Left lung (tissue), 10 donors: ENCODE results near the gene KSR1. TPM values are rescaled to one million over a fixed set of nuclear protein-coding genes. Genes with fewer than 3 reads are reported as not detected.
"Not testable (repeated sequence)": the region's sequence is repeated elsewhere in the genome, so short reads cannot be mapped to it uniquely, and the experiment has no call there.

Experiments
- ATAC-seq: fragments of 200-7000 bp; cut with Tn5 transposase; one replicate; pipeline ENCODE4 v1.9.1; 2020; ENCODE audit warnings: moderate library complexity
- DNase-seq, 4 donors: peaks; one replicate each; pipeline ENCODE4 v3.0.0-alpha.2; 2013 to 2020
- H3K27ac ChIP-seq, 2 donors: fragments of 200-600 bp; sonication (generic) in 1 of 2; one replicate each; pipeline versions ENCODE4 v1.5.0 to v1.8.0; 2020 to 2021
- H3K27me3 ChIP-seq, 2 donors: fragments of 200-600 bp; sonication (generic) in 1 of 2; one replicate each; pipeline versions ENCODE4 v1.5.0 to v1.8.0; 2020 to 2021
- H3K36me3 ChIP-seq, 2 donors: fragments of 200-600 bp; sonication (generic) in 1 of 2; one replicate each; pipeline versions ENCODE4 v1.5.0 to v1.8.0; 2020 to 2021
- H3K4me1 ChIP-seq, 2 donors: fragments of 200-600 bp; one replicate each; pipeline ENCODE4 v1.8.0; 2021
- H3K4me3 ChIP-seq, 2 donors: fragments of 200-600 bp; sonication (generic) in 1 of 2; one replicate each; pipeline versions ENCODE4 v1.5.0 to v1.8.0; 2020 to 2021; ENCODE audit warnings: mild to moderate bottlenecking in 1 of 2
- H3K9me3 ChIP-seq, 2 donors: fragments of 200-600 bp; sonication (generic) in 1 of 2; one replicate each; pipeline versions ENCODE4 v1.5.0 to v1.8.0; 2020 to 2021
- CTCF ChIP-seq, 2 donors: fragments of 200-600 bp; sonication (generic) in 1 of 2; IDR thresholded peaks; one replicate each; pipeline versions ENCODE4 v1.5.0 to v1.8.0; 2021; ENCODE audit warnings: antibody characterized with exemption in 2 of 2
- intact Hi-C, 2 donors: fragments of 100-400 bp; cut with DNase I; formaldehyde crosslinking; loops; one replicate each; pipeline versions ENCODE4 v1.11.2 to v1.14.2; 2022
- polyA plus RNA-seq, 6 donors: library from polyadenylated mRNA; unstranded; fragments of 120-200 nt; gene quantifications; one replicate each; pipeline ENCODE4 v1.2.1, GENCODE V29; 2013; ENCODE audit not compliant: insufficient read length in 6 of 6
- total RNA-seq, 2 donors: library from RNA; stranded (reverse); fragmentation: NEBNext Ultra II Directional; extraction: Animal tissue kit (Norgen Biotek cat#: 25700); gene quantifications; one replicate each; pipeline ENCODE4 v1.2.1, GENCODE V29; 2021
- donor health status: DM: no; HTN: yes; CAD: no.
- donor health status: DM: no; HTN: no; CAD: no.

The KSR1 gene
- total and polyA plus RNA-seq, 8 donors, result 35.0 to 70.0 (median 62.5) TPM

DNA sequence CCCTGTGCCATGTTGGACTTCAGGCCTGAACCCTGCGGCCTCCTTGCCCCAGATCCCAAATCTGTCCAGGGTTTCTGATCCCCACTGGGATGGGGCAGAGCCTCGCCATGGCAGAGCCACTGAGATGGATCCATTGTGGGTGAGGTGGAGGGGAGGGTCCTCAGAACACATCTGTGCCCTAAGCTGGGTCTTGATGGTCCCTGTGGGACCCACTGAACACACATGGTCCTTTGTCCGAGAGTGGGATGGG, 38.0 kb upstream of the KSR1 start:
- no peaks in the 10 kb centered on the region for H3K36me3 ChIP-seq
- no peak overlapping the region for H3K4me3 ChIP-seq

DNA sequence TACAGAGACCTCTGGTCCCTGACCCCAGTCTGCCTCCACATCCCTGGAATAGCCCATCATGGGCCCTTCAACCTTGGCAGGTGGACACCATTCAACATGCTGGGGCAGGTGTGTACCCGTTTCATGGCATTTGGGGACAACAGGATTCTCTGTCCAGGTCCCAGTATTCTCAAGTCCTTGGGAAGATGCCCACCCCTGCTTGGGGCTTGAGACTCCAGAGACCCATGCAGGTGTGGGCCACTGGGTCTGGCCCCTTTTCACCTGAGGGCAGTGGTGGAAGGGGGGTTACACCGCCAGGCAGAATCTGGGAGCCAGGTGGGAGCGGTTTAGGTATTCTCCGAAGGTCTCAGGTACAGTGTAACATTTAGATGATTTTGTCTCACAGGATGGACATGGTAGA, 37.1 kb upstream of the KSR1 start:
- DNase-seq (peak in 1 of 4 donors; percentile 5), ATAC-seq (no peak)
- H3K4me3 ChIP-seq, result no peak overlapping the region
- H3K27me3 ChIP-seq, result no peaks in the 10 kb centered on the region
- intact Hi-C loops, result no loop called here
- no peak for TF ChIP-seq CTCF (IDR thresholded peaks at IDR 0.05)
- no peaks in the 10 kb centered on the region for H3K36me3 ChIP-seq
- H3K27ac ChIP-seq, result no peak overlapping the region
- H3K9me3 ChIP-seq, result no peaks in the 10 kb centered on the region
- H3K4me1 ChIP-seq, result peaks cover 0 to 8% of the 10 kb centered on the region in 2 donors

More for the DNA sequence above, 38.0 kb upstream of the KSR1 start:
- no peaks in the 10 kb centered on the region for H3K9me3 ChIP-seq
- DNase-seq (peak in 1 of 4 donors; percentile 2), ATAC-seq (no peak)
- intact Hi-C loops, result no loop called here
- H3K27ac ChIP-seq, result no peak overlapping the region
- H3K27me3 ChIP-seq, result no peaks in the 10 kb centered on the region
- TF ChIP-seq CTCF (IDR thresholded peaks at IDR 0.05), result no peak
- peaks cover 0 to 13% of the 10 kb centered on the region in 2 donors for H3K4me1 ChIP-seq

DNA sequence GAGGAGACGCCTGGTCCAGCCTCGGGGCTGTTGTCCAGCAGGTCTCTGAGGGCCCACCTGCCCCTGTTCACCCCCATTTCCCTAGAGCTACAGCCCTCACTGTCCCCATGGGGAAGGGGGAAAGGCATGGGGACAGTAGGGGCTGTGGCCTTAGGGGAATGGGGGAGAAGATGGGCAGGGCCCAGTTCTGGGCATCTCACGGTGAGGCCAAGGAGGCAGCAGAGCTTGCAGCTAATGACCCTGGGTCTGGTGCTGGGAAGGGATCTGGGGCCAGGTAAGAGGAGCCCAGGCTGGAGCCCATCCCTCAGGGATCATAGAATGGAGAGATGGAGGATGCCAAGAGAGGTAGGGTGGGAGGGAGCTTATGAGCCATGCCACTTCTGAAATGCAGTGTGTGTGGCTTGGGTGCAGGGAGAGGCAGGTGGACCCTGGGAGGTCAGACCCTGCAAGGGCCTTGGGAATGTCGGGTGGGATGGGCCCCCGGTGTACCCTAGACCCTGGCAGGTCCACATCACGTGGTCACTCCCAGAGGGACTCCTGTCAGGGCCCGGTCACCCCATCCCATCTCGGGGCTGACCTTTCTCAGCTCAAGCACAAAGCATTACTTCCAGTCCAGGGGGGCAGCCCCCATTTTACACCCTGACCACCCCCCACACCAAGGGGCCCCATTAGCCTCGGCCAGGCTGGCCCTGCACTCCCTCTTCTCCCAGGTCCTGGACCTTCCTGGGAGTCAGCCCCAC, 35.9 kb upstream of the KSR1 start:
- no peak overlapping the region for H3K4me3 ChIP-seq
- no peaks in the 10 kb centered on the region for H3K4me1 ChIP-seq
- no peaks in the 10 kb centered on the region for H3K27me3 ChIP-seq
- H3K36me3 ChIP-seq, result no peaks in the 10 kb centered on the region
- intact Hi-C loops, result no loop called here
- ATAC-seq (no peak), DNase-seq (peak in 1 of 4 donors; percentile 12)
- no peak overlapping the region for H3K27ac ChIP-seq
- no peak for TF ChIP-seq CTCF (IDR thresholded peaks at IDR 0.05)
- no peaks in the 10 kb centered on the region for H3K9me3 ChIP-seq

DNA sequence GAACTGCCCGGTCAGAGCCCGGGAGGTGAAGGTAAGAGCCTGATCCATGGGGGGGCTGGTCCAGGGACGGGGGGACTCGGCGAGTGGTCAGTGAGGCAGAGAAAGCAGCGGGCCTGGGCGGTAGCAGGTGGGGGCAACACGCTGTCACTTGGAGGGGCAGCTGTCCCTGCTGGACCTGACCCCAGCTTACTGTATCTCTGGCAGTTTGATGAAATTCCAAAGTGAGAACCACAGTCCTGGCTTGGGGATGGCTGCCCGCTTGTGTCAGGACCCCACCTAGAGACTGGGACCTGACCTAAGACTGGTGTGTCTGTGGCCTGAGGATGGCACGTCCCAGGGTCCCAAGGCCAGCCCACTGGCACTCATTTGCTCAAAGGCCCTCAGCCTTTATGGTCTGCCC, 35.1 kb upstream of the KSR1 start:
- Histone ChIP-seq H3K4me1 (no peaks in the 10 kb centered on the region), H3K27me3 (no peaks in the 10 kb centered on the region), H3K36me3 (no peaks in the 10 kb centered on the region), H3K9me3 (no peaks in the 10 kb centered on the region), H3K4me3 (no peak overlapping the region), H3K27ac (no peak overlapping the region)
- no peak for TF ChIP-seq CTCF (IDR thresholded peaks at IDR 0.05)
- DNase-seq (no peak), ATAC-seq (no peak)
- intact Hi-C loops, result no loop called here

DNA sequence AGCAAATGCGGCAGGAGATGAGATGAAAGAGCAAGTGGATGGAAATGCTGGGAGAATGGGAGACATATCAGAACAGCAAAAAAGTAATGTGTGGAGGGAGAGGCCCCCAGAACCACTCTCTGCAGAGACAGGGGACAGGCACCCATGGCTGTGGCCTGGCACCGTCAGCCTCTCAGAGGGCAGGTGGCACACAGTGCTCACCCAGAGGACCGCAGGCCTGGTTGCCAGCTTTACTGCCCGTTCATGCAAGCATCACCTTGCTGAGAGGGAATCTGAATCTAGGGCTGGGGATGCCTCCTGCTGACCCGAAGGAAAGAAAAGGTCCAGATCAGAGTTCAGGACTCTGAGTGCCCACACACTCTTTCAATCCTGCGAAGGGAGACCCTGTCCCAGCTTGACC, 34.6 kb upstream of the KSR1 start:
- DNase-seq, result not testable (repeated sequence)

GRCh38 chr17:27422601-27423000, 33.6 kb upstream of the KSR1 start:
- H3K27me3 ChIP-seq, result no peaks in the 10 kb centered on the region
- DNase-seq, result no peak
- no peaks in the 10 kb centered on the region for H3K36me3 ChIP-seq
- intact Hi-C loops, result no loop called here
- H3K27ac ChIP-seq, result no peak overlapping the region
- H3K9me3 ChIP-seq, result no peaks in the 10 kb centered on the region
- no peak for TF ChIP-seq CTCF (IDR thresholded peaks at IDR 0.05)
- H3K4me3 ChIP-seq, result no peak overlapping the region
- no peak for ATAC-seq
- no peaks in the 10 kb centered on the region for H3K4me1 ChIP-seq

More for the DNA sequence above, 34.6 kb upstream of the KSR1 start:
- ATAC-seq, H3K4me3 ChIP-seq, intact Hi-C loops, H3K27ac ChIP-seq, H3K36me3 ChIP-seq, H3K4me1 ChIP-seq, H3K27me3 ChIP-seq, H3K9me3 ChIP-seq: not testable (repeated sequence)
